Uterus (tissue), 2 donors: ENCODE measurements around the gene ZC3H15.

Source experiments
- POLR2A ChIP-seq, 2 donors: fragments of 450-650 bp; IDR thresholded peaks; one replicate each; pipeline ENCODE4 v1.6.1; 2016; ENCODE audit warnings: antibody characterized with exemption in 2 of 2, mild to moderate bottlenecking in 1 of 2, moderate library complexity in 1 of 2
- TF ChIP-seq, protein P1 (sequence below), 4 experiments: fragments of 200-600 bp in 2 of 4; fragments of 450-650 bp in 2 of 4; sonication (generic) in 2 of 4; IDR thresholded peaks; one replicate each; pipeline ENCODE4 v1.5.1; 2016 to 2019; ENCODE audit warnings: antibody characterized with exemption in 4 of 4, mild to moderate bottlenecking in 2 of 4, moderate library complexity in 1 of 4

DNA sequence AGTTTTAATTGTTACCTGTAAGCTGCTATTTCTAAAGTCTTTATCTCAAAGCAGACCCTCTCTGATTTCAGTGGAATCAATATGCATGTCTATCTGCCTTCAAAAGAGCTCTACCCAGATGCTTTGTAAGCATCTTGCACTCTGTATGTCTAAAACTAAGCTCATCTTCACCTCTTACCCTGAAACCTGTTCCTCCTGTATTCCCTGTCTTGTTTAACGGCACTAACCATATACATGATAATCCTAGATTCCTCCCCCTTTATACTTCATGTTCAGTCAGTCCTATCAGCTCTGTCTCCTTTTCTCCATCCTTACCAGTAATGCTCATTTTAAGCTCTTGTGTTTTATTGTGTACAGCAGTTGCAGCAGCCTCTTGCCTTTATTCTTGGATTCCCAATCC, 12.8 kb downstream of the ZC3H15 start:
- TF ChIP-seq, protein P1, sequence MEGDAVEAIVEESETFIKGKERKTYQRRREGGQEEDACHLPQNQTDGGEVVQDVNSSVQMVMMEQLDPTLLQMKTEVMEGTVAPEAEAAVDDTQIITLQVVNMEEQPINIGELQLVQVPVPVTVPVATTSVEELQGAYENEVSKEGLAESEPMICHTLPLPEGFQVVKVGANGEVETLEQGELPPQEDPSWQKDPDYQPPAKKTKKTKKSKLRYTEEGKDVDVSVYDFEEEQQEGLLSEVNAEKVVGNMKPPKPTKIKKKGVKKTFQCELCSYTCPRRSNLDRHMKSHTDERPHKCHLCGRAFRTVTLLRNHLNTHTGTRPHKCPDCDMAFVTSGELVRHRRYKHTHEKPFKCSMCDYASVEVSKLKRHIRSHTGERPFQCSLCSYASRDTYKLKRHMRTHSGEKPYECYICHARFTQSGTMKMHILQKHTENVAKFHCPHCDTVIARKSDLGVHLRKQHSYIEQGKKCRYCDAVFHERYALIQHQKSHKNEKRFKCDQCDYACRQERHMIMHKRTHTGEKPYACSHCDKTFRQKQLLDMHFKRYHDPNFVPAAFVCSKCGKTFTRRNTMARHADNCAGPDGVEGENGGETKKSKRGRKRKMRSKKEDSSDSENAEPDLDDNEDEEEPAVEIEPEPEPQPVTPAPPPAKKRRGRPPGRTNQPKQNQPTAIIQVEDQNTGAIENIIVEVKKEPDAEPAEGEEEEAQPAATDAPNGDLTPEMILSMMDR (IDR thresholded peaks at IDR 0.05) = no peak
- no peak for TF ChIP-seq POLR2A (IDR thresholded peaks at IDR 0.05)
